HG03175 (cell line): Measurements from ENCODE around the gene N4BP2.

Experiments used
- ATAC-seq: cut with Tn5 transposase; IDR thresholded peaks from one replicate; pipeline ENCODE4 v1.9.1; 2021; ENCODE audit warnings: mild to moderate bottlenecking, moderate library complexity; ENCODE audit not compliant: unreplicated experiment

Gene N4BP2

DNA sequence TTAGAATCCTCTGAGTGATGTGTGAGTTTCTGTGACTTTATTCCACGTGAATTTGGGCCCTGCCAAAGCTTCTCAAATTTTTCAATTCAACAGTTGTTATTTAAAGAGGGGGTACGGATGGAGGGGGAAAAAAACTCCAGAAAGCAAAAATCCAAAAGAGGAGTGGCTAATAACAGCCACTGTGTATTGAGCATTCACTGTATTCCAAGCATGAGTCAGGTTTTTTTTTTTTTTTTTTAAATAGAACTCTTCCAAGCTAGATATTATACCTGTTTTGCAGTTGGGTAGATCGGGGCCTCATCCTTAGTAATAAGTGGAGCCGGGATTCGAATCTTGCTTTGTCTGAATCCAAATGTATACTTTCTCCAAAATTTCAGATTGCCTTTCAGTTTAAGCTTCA, 133.8 kb downstream of the N4BP2 start:
- ATAC-seq = no peak

DNA sequence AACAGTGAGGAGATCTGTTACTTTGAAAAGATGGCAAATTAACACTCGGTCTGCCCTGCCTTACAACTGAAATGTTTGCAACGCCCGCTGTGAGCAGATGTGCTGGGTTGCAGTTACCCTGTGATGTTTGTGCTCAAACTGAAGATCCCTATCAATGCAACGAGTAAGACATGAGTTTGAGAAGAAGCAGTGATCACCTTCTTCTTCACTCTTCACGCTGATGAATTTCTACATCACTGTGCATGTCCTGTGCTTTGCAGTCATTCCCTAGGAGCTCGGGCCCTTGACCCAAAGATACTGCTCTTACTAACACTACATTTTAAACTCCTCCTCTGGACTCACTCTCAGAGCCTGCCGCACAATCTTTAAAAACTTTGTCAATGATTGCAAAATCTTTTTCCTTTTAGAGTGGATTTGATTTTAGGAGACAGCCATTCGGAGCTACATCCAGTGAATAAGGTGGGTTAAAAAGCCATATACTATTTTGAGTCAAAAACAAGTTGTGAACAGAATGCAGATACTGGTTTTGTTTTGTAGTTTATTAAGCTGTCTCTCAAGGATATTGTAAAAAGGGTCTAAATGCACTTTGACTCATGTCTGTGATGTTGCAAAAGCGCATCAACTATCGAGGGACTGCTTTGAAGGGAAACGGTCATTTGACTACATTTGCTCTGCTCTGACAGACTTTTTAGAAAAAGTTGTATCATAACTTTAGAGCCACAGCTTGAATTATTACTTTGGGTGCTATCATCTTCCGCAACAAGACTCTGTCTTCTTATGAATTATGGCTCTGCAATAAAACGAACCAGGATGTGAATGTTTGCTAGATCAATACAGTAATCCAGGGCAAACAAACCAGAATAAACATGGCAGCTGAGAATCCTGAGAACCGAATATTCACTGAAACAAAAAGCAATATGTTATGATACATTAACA, 134.5 kb downstream of the N4BP2 start:
- ATAC-seq = no peak

DNA sequence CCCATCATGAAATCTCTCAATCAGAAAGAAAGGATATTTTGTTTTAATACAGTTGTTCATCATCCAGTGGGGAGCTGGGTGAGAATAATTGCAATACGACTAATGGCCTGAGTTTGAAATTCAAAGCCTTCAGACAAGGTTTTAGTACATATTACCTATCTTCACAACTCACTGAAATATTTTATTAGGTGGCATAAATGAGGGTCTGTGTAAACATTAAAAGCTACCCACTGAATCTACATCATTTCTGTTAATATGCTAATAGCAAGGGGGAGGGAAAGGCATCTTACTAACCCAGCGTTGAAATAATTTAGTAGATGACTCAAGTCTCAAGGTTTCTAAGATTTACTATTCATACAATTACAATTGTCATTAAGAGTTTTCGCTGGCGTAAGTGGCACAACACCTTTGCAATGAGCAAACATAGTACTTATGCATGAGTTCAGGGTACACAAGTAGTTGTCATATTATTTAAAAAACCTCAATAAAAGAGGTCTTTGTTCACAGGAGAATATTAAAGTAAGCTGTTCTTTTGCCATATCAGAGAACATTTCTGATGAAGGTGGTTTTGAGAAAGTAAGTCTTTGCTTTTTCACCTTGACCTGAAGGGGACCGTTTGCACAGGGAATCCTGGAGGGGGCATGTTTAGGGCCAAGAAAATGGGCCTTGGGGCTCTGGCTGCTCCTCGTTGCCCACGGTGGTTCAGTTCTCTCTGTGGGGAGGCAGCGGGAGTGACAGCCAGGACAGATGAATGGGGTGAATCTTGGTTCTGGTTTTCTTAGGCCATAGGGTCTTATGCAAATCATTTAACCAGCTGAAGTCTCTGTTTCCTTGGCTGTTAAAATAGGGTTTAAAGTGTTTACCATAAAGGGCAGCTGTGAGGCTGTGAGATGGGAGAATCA, 135.7 kb downstream of the N4BP2 start:
- ATAC-seq = peak; percentile 37

DNA sequence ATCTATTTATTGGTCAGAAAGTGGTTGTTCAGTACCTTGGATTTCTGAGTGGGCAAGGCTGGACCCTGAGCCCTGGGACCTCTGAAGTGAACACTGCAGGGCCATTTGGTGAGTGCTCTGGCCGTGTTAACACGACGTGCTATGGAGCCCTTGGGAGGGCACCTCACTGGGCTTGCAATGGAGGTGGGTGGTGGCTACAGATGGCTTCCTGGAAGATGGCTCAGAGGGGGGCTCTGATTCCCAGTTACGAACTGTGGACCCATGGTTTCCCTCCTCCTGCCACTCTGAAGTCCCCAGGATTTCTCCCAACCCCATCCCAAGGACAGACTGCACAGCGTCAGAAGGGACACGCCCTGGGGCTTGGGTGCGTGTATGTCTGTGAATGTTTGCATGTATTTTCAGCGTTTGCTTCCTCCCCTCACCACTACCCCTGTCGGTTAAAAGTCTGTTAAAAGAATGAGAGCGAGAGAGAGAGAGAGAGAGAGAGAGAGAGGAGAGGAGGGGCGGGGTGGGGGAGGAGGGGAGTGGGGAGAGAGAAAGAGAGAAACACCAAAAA, 136.4 kb downstream of the N4BP2 start:
- ATAC-seq = peak; percentile 41

DNA sequence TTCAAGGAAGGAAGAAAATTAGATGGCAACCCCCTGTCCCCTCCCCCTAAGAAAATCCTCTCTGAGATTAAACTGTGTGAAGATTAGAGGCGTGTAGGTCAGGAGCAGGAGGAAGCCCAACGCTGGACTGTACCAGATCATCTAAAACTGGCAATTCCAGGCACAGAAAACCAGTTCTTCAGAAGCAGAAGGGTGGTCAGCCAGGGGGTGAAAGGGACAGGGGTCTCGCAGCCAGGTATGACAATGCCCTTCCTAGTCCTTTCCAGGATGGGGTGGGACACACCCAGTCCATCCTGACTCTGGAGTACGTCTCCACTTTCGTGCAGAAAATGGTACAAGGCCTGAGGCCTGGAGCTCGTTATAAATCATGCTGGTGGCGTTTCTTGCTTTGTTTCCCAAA, 136.9 kb downstream of the N4BP2 start:
- no peak for ATAC-seq

DNA sequence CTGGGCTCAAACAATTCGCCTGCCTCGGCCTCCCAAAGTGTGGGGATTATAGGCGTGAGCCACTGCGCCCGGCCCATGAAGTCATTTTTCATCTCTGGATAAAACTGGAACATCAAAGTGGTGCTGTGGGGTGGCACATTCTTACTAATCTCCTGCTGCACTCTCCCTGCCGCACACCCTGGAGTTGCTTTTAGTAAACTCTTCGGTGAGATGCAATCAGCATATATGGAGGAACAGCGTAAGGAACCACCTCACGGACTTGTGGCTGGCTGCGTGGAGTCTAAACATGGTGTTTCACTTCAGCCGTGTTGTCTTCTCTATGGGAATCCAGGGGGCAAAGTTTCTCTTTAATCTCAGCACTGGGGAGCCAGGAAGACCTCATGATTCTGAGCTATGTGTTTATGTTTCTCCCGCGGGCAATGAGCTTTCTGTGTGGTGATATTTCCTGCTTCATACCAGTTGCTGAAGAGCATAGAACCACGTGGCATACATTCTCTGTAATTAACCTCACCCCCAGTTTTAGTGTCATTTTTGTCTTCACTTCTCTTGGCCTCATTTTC, 138.0 kb downstream of the N4BP2 start:
- ATAC-seq = no peak

DNA sequence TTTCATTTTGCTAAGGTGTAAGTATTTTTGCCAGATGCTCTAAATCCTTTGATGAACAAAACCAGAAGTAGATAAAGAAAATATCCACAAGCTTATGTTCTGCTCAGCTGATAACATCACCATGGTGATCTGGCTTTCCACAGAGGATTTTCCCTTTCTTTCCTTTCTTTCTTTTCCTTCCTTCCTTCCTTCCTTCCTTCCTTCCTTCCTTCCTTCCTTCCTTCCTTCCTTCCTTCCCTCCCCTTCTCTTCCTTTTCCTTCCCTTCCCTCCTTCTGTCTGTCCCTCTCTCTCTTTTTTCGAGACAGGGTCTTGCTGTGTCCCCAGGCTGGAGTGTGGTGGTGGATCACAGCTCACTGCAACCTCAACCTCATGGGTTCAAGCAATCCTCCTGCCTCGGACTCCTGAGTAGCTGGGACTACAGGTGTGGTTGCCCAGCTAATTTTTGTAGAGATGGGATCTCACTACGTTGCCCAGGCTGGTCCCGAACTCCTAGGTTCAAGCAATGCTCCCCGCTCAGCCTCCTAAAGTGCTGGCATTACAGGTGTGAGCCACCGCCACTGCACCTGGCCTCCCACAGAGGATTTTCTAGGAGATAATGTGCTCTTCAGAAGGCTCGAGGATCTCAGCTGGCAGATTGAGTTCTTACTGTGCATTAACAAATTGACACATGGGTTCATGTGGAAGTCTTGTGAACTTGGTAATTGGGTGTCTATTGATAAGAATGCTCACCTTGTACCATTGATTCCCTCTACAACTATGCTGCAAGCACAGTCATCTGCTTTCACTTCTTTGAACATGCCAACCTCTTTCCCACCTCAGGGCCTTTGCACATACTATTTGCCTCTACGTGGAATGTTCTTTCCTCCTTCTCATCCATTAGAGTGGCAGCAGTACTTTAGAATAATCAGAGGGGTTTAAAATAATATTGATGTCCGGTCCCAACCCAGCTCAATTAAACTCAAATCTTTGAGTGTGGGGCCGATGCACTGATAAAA, 138.8 kb downstream of the N4BP2 start:
- no peak for ATAC-seq

DNA sequence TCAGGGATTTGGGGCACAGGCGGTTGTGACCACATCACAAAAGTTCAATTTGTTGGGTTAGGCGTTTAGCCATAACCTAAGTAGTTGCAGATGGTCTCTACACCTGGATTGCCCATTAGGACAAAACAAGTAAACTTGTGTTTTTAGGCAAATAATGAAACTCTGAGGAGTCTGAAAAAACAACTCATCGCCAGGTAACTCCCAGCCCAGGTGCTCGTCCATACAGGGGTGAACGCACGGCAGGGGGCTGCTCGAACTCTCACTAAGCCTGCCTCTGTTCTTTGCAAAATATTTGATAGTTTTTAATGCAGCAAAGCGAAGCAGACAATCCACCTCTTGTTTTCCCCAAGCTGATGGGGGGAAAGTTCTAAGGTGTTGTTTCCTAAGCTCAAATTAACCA, 139.6 kb downstream of the N4BP2 start:
- no peak for ATAC-seq

DNA sequence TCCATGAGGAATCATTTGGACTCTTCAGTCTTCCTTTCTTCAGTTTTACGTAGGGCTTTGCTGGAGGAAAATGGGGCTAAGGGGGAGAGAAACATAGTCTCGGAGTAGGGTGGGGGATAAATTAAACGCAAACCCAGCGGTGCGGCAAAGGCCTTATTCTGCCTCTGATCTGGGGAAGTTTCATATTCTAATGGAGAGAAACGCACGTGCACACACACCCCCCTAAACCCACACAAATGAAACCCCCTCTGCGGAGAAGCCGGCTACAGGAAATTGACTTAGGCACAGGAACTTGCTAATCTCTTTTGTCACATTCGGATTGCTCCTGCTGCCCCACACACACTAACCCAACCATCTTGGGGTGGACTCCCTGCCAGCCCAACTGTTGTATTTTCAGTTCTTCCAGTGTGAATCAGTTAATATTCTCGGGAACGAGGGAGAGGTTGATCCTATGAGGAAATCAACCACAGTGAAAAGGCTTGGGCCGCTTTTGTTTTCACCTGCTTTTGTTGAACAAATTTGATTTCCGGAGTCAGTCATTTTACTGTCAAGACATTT, 140.2 kb downstream of the N4BP2 start, which contains the start of gene RHOH:
Gene RHOH (plus strand): TSS at position 308 of the 558 bp plus-strand sequence. CDS start 46,356 bp downstream, outside the sequence.
- no peak for ATAC-seq

DNA sequence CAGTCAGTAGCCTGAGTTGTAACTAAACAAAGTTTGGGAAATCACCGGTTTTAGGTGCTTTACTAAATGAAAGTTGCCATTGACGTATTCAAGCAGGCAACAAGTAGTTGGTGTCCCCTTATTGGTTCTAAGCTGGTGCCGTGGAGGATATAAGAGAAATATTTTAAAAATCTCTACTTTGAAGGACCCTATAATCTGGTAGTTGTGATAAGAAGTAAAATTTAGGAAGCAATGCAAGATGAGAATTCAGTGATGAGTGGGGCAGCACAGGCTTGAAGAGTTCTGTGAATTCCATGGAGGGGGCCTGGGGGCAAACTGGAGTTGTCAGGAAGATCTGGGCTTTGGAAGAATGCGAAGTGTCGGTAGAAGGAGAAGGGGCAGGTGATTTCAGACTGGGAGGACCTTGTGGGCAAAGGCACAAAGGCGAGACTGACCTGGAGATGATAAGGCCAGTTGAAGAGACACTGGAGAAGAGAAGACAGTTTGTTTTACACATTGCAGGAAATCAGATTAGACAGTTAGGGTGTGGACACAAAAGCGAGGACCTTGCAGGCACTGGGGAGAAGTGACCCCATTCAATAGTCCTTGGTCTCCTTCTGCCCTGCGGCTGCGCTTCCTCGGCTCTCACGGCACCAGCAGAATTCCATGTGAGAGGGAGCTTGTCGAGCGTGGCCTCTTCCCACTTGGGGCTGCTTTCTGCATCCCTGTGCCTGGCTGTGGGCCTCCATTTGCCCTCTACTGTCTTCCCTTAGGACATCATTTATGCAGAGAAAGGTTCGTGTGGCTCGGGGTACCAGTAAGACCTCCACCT, 141.4 kb downstream of the N4BP2 start:
- no peak for ATAC-seq

DNA sequence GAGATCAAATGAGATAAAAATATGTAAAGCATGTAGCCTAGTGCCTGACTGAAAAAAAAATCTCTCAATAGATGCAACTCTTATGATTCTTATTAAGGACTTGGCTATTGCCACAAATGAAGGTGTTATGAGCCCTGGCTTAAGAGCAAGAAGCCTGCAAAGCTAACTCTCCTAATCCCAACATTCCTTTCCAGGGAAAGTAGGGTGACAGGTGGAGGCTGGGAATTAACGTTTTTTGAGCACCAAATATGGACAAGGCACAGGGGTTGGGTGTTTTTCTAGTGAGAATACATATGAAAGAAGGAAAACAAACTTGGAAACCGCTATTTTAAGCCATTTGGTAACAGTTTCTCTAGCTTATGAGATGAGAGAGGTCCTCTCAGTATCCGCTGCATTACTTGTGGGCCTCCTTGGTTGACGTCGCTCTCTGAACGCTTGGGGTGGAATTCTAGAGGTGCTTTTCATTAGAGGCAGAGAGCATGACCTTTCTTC, 142.6 kb downstream of the N4BP2 start:
- ATAC-seq = no peak

DNA sequence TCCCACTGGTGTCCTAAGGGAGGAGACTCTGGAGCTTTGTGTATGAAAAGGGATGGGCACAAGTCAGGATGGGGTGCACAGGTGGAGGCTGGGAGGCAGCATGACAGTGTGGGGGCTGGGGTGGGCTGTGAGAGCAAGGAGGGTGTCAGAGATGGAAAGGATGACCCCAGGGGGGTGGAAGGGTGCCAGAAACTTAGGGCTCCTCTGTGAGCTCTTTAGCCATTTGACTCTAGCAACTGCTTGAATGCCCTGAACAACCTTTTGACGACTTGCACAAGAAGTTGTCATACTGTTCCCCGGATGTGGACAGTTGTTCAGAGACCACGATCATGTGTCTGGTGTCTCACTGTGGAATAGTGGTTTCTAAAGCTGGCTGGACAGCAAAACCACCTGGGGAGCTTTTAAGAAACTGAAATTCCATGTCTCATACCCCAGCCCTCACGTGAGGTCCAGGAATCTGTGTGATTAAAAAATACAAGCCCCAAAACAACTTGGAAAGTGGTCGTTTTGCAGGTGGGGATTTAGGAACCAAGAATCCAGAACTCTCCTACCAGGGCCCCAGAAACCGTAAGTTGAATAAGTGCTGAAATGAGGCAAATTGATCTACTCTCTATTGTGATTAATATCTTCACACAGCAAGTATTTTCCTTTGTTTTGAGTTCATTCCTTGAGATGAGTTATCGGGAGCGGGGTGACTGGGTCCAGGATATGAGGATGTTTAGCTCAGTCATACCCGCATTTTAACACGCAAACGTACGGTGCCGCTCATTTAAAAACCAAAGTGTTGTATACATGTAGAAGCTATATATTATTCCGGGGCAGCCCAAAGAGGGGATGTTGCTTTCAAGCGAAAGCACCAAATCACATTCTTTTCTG, 143.6 kb downstream of the N4BP2 start:
- peak; percentile 62 for ATAC-seq

DNA sequence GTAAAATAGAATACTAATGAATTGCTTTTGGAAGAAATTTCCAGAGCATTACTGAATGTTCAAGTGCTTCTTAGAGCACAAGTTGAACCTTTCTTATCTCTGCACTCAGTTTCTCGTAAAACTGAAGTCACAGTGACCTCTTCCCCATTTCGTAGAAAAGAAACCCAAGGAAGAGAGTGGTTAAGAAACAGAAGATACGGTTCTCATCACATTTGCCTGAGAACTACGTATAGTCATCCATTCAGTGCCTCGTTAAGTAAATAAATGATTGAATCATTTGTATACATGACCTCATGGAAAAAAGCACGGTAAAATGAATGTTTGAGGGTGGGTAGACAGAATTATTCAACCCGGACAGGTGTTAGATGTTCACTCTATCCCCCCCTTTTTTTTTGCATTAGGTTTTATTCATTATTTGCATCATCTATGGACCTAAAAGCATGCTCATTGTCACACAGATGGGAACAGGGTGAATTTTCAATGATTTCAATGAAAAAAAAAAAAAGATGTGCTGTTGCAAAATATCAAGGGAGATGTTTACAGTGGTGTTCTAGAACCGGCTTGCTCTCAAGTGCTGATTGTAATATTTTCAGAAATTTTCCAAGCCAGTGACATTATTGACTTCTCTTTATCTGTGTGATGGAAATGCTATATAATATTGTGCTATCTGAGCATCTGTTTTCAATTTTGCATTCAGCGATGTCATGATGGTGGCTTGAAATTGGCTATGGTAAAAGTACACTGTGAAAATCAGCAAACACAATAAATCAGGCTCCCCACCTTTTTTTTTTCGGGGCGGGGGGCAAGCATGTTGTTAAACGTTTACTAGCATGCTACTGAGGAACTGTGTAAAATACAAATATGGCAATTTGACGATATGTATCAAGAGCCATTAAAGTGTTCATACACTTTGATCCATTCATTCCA, 144.5 kb downstream of the N4BP2 start:
- no peak for ATAC-seq

DNA sequence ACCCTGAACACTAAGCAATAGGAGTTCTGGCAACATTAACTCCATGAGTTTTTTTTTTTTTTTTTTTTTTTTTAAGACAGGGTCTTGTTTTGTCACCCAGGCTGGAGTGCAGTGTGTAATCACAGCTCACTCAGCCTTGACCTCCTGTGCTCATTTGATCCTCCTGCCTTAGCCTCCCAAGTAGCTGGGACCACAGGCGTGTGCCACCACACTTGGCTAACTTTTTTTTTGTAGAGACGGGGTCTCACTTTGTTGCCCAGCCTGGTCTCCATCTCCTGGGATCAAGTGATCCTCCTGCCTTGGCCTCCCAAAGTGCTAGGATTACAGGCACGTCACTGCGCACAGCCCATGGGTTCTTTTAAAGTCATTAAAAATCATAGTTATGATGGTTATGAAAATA, 145.2 kb downstream of the N4BP2 start:
- ATAC-seq = no peak

DNA sequence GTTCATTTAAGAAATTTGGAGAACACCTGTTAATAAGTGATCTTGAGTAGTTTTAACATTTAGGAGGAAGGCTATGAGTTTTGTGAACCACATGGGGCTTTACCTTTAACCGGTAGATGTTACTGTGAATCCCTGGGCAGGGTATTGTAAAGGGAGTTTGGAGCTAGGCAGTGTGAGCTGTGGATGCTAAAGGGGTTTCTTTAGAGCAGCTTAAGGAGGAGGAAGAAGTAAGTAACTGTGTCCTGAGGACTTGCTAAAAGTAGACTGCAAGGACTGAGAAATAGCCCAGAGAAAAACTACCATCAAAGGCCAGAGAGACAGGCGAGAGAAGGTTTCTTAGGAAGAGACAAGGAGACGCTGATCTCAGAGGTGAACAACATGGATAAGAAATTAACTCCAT, 145.8 kb downstream of the N4BP2 start:
- no peak for ATAC-seq

DNA sequence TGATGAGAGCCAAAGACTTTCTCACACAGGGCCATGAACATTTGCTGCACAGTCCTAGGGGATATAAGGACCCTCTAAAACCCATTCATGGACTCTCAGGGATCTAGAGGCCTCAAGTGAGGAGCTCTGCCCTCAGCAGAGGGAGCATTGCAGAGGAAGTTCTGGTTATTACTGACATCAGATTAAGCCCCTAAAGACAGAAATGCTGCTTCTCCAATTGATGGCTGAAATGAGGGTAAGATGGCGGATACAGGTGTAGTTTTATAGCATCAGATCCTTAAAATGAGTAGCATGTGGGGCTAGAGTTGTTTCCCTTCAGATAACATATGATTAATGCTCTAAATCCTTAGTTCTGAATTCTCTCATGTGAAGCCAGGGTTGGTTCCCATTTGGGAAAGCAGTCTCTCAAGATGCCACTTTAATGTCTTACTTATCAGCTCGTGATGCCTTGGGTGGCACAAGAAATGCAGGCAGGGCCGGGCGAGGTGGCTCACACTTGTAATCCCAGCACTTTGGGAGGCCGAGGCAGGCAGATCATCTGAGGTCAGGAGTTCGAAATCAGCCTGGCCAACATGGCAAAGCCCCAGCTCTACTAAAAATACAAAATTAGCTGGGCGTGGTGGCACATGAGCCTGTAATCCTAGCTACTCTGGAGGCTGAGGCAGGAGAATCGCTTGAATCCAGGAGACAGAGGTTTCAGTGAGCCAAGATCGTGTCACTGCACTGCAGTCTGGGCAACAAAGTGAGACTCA, 148.0 kb downstream of the N4BP2 start:
- ATAC-seq = no peak
